Measurements from ENCODE around the gene GOLGA8B. TPM values are rescaled to one million over a fixed set of nuclear protein-coding genes. Genes with fewer than 3 reads are reported as not detected.

Gene GOLGA8B
- total and polyA plus RNA-seq, 2 of the 8 experiments (the other 6 are each of a cell fraction or from before 2014, with no cell fraction given), result 14.1 to 23.3 TPM

DNA sequence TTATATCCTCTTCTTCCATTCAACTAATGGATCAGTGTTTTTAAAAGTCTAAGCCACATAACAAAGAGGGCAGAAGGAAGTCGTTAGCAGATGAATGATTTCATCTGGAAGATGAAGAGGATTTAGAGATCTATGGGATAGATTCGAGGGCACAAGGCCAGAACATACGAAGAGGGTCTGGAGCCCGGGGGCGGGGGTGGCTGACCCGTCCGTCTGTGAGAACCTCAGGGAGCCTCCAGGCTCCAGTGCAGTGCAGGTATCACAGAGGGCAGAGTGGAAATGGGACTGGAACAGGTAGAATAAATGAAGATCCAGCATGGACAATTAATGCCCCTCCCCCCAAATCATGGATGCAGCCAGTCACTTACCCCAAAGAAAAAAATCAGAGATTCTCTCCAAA is 1.5 kb upstream of the GOLGA8B start (continued):
- TF ChIP-seq, protein P1, sequence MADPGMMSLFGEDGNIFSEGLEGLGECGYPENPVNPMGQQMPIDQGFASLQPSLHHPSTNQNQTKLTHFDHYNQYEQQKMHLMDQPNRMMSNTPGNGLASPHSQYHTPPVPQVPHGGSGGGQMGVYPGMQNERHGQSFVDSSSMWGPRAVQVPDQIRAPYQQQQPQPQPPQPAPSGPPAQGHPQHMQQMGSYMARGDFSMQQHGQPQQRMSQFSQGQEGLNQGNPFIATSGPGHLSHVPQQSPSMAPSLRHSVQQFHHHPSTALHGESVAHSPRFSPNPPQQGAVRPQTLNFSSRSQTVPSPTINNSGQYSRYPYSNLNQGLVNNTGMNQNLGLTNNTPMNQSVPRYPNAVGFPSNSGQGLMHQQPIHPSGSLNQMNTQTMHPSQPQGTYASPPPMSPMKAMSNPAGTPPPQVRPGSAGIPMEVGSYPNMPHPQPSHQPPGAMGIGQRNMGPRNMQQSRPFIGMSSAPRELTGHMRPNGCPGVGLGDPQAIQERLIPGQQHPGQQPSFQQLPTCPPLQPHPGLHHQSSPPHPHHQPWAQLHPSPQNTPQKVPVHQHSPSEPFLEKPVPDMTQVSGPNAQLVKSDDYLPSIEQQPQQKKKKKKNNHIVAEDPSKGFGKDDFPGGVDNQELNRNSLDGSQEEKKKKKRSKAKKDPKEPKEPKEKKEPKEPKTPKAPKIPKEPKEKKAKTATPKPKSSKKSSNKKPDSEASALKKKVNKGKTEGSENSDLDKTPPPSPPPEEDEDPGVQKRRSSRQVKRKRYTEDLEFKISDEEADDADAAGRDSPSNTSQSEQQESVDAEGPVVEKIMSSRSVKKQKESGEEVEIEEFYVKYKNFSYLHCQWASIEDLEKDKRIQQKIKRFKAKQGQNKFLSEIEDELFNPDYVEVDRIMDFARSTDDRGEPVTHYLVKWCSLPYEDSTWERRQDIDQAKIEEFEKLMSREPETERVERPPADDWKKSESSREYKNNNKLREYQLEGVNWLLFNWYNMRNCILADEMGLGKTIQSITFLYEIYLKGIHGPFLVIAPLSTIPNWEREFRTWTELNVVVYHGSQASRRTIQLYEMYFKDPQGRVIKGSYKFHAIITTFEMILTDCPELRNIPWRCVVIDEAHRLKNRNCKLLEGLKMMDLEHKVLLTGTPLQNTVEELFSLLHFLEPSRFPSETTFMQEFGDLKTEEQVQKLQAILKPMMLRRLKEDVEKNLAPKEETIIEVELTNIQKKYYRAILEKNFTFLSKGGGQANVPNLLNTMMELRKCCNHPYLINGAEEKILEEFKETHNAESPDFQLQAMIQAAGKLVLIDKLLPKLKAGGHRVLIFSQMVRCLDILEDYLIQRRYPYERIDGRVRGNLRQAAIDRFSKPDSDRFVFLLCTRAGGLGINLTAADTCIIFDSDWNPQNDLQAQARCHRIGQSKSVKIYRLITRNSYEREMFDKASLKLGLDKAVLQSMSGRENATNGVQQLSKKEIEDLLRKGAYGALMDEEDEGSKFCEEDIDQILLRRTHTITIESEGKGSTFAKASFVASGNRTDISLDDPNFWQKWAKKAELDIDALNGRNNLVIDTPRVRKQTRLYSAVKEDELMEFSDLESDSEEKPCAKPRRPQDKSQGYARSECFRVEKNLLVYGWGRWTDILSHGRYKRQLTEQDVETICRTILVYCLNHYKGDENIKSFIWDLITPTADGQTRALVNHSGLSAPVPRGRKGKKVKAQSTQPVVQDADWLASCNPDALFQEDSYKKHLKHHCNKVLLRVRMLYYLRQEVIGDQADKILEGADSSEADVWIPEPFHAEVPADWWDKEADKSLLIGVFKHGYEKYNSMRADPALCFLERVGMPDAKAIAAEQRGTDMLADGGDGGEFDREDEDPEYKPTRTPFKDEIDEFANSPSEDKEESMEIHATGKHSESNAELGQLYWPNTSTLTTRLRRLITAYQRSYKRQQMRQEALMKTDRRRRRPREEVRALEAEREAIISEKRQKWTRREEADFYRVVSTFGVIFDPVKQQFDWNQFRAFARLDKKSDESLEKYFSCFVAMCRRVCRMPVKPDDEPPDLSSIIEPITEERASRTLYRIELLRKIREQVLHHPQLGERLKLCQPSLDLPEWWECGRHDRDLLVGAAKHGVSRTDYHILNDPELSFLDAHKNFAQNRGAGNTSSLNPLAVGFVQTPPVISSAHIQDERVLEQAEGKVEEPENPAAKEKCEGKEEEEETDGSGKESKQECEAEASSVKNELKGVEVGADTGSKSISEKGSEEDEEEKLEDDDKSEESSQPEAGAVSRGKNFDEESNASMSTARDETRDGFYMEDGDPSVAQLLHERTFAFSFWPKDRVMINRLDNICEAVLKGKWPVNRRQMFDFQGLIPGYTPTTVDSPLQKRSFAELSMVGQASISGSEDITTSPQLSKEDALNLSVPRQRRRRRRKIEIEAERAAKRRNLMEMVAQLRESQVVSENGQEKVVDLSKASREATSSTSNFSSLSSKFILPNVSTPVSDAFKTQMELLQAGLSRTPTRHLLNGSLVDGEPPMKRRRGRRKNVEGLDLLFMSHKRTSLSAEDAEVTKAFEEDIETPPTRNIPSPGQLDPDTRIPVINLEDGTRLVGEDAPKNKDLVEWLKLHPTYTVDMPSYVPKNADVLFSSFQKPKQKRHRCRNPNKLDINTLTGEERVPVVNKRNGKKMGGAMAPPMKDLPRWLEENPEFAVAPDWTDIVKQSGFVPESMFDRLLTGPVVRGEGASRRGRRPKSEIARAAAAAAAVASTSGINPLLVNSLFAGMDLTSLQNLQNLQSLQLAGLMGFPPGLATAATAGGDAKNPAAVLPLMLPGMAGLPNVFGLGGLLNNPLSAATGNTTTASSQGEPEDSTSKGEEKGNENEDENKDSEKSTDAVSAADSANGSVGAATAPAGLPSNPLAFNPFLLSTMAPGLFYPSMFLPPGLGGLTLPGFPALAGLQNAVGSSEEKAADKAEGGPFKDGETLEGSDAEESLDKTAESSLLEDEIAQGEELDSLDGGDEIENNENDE (IDR thresholded peaks at IDR 0.05; ENCODE audit: insufficient replicate concordance, low read length), result no peak
- no peak for TF ChIP-seq SAP30 (IDR thresholded peaks at IDR 0.05; ENCODE audit: insufficient read depth, insufficient replicate concordance, low read length)
- TF ChIP-seq BRCA1 (IDR thresholded peaks at IDR 0.05; ENCODE audit: low read depth, low read length), result no peak
- TF ChIP-seq SIX5 (IDR thresholded peaks at IDR 0.05; ENCODE audit: low read depth, low read length), result no peak
- no peak for TF ChIP-seq CREB1 (IDR thresholded peaks at IDR 0.05)
- TF ChIP-seq PHF8 (conservative IDR thresholded peaks at IDR 0.05; ENCODE audit: low read depth, low read length), result no peak
- TF ChIP-seq, protein P2, sequence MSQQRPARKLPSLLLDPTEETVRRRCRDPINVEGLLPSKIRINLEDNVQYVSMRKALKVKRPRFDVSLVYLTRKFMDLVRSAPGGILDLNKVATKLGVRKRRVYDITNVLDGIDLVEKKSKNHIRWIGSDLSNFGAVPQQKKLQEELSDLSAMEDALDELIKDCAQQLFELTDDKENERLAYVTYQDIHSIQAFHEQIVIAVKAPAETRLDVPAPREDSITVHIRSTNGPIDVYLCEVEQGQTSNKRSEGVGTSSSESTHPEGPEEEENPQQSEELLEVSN (IDR thresholded peaks at IDR 0.05), result no peak
- TF ChIP-seq, protein P3, sequence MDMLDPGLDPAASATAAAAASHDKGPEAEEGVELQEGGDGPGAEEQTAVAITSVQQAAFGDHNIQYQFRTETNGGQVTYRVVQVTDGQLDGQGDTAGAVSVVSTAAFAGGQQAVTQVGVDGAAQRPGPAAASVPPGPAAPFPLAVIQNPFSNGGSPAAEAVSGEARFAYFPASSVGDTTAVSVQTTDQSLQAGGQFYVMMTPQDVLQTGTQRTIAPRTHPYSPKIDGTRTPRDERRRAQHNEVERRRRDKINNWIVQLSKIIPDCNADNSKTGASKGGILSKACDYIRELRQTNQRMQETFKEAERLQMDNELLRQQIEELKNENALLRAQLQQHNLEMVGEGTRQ (IDR thresholded peaks at IDR 0.05; ENCODE audit: low read length), result no peak
- TF ChIP-seq POLR2A (IDR thresholded peaks at IDR 0.05; ENCODE audit: control extremely low read depth in 1 of 2, low read depth in 2 of 2, low read length in 2 of 2), result no peak
- TF ChIP-seq NANOG (IDR thresholded peaks at IDR 0.05; ENCODE audit: insufficient read depth, low read depth, low read length, poor library complexity, severe bottlenecking), result no peak
